Mucosa of descending colon (tissue), 3 donors: ENCODE results near the gene KIFBP. TPM values are rescaled to one million over a fixed set of nuclear protein-coding genes. Genes with fewer than 3 reads are reported as not detected.

Experiments used
- ATAC-seq: fragments of 200-7000 bp; cut with Tn5 transposase; one replicate; pipeline ENCODE4 v1.9.1; 2020; ENCODE audit warnings: mild to moderate bottlenecking, moderate library complexity
- DNase-seq, 3 donors: peaks; one replicate each; pipeline ENCODE4 v3.0.0-alpha.2; 2020
- H3K36me3 ChIP-seq: fragments of 200-600 bp; one replicate; pipeline ENCODE4 v1.8.0; 2021; ENCODE audit warnings: low read depth, mild to moderate bottlenecking
- H3K4me1 ChIP-seq: fragments of 200-600 bp; one replicate; pipeline ENCODE4 v1.8.0; 2021; ENCODE audit warnings: low read depth, mild to moderate bottlenecking
- H3K4me3 ChIP-seq: fragments of 200-600 bp; one replicate; pipeline ENCODE4 v1.8.0; 2021; ENCODE audit warnings: mild to moderate bottlenecking
- H3K9me3 ChIP-seq: fragments of 200-600 bp; one replicate; pipeline ENCODE4 v1.8.0; 2021; ENCODE audit warnings: mild to moderate bottlenecking
- intact Hi-C, 2 donors: fragments of 100-400 bp; cut with DNase I in 1 of 2; cut with micrococcal nuclease in 1 of 2; formaldehyde crosslinking; loops; one replicate each; pipeline versions ENCODE4 v1.11.0 to v1.11.1; 2022; cut with DNase I, micrococcal nuclease
- total RNA-seq, 3 donors: library from RNA; stranded (reverse); fragmentation: NEBNext Ultra II Directional in 2 of 3; extraction: Animal tissue kit (Norgen Biotek cat#: 25700) in 2 of 3; gene quantifications; one replicate each; pipeline versions ENCODE4 v1.2.1 to v1.2.4, GENCODE V29; 2021 to 2023
- TF ChIP-seq, protein P1 (sequence below): fragments of 200-600 bp; IDR thresholded peaks from one replicate; pipeline ENCODE4 v1.8.0; 2022; ENCODE audit warnings: antibody characterized with exemption, mild to moderate bottlenecking
- donor health status: DM: no; HTN: no; CAD: no; lungs with moderate emphysema.
- donor health status: DM: no; HTN: no; CAD: no.
- donor health status: DM: no; HTN: yes; CAD: no.

KIFBP gene
- total RNA-seq, 3 donors from 2014 or later: 15.7 to 24.0 (median 19.5) TPM

DNA sequence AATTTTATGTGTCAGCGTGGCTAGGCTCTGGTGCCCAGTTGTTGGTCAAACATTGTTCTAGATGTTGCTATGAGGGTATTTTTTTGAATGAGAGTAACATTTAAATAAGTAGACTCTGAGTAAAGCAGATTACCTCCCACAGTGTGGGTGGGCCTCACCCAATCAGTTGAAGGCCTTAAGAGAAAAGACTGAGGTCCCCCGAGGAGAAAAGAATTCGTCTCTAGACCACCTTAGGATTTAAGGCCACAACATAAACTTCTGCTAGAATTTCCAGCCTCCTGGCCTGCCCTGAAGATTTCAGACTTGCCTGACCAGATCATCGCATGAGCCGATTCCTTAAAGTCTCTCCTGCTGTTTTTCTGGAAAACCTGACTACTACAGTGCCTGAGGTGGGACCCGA, 54.2 kb downstream of the KIFBP start:
- H3K4me3 ChIP-seq: no peak overlapping the region
- TF ChIP-seq, protein P1, sequence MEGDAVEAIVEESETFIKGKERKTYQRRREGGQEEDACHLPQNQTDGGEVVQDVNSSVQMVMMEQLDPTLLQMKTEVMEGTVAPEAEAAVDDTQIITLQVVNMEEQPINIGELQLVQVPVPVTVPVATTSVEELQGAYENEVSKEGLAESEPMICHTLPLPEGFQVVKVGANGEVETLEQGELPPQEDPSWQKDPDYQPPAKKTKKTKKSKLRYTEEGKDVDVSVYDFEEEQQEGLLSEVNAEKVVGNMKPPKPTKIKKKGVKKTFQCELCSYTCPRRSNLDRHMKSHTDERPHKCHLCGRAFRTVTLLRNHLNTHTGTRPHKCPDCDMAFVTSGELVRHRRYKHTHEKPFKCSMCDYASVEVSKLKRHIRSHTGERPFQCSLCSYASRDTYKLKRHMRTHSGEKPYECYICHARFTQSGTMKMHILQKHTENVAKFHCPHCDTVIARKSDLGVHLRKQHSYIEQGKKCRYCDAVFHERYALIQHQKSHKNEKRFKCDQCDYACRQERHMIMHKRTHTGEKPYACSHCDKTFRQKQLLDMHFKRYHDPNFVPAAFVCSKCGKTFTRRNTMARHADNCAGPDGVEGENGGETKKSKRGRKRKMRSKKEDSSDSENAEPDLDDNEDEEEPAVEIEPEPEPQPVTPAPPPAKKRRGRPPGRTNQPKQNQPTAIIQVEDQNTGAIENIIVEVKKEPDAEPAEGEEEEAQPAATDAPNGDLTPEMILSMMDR: no peak
- H3K36me3 ChIP-seq: no peaks in the 10 kb centered on the region
- ATAC-seq: no peak
- intact Hi-C loops: no loop called here
- DNase-seq: no peak
- no peaks in the 10 kb centered on the region for H3K4me1 ChIP-seq
- H3K9me3 ChIP-seq: no peaks in the 10 kb centered on the region

DNA sequence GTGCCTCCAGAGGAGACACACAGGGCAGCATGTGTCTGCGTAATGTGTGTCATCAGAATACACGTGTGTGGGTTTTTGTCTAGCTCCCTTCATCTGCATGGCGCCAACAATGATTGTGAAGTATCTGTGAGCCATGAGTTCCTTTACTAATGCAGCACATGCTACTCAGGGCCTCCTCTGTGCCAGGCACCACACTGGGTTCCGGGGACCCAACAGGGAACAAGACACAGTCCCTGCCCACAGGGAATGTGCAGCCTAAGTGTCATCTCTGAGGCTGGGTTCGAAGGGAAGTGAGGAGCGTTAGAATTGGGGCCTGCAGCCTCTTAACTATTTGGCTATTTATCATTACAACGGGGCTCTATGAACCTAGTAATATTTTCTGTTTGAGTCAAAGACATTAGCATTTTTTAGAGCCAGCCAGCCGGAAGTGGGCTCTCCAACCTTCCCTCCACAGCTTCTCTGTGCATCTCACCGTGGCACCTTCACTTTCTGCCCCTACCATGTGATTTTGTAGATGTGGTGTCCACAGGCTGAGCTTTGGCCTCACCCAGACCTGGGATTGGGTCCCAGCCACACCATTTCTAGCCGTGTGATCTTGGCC, 55.4 kb downstream of the KIFBP start:
- TF ChIP-seq, protein P1: no peak
- ATAC-seq (peak; percentile 41), DNase-seq (no peak)
- Histone ChIP-seq H3K4me3 (no peak overlapping the region), H3K36me3 (no peaks in the 10 kb centered on the region), H3K4me1 (no peaks in the 10 kb centered on the region), H3K9me3 (no peaks in the 10 kb centered on the region)
- intact Hi-C loops: no loop called here

DNA sequence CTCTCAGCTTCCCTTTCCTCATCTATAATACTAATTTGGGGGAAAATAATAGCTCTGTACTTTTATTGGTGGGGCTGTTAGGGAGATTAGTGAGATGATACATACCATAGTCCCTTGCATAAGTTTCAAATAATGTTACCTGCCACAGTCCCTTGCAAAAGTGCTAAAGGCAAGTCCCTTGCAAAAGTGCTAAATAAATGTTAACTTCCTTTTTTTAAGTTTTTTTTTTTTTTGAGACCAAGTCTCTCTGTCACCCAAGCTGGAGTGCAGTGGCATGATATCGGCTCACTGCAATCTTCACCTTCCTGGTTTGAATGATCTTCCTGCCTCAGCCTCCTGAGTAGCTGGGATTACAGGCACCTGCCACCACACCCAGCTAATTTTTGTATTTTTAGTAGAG, 55.9 kb downstream of the KIFBP start:
- no peaks in the 10 kb centered on the region for H3K9me3 ChIP-seq

DNA sequence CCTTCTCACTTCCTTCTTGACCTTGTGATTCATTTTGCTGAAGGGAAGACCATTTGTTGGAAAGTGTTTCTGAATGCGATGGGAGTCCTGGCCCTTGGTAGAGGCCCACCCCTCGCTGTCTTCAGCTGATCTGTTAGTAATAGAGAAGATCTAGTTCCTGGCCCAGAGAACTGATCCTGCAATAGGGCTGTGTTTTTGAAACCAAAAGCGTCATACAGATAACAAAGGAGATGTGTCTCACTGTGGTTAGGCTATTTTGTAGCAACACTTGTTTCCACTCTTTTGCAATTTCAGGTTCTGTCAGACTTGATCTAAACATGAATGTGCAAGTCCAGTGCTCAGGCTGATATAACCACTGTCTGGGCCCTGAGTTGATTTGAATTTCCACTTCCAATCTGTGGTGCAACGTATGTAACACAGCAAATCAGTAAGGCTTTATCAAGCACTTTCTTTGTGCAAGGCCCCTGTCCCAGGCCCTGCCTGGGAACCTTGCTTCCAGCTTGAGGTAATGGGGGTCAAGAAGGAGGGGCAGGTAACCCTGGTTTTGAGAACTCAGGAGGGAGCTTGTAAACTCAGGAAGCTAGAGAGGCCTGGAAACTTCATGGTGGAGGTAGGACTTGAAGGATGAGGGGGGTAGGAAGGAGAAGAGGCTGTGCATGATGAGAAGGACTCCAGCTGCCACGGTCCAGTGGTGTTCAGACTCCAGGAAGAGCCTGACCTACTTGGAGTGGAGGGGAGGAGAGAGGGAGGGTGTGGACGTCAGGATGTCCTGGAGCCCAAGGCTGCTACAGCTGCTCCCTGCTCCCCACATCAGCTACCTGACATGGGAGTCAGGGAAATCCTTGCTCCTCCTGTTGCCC, 57.1 kb downstream of the KIFBP start:
- H3K4me1 ChIP-seq: no peaks in the 10 kb centered on the region
- peak; percentile 69 for ATAC-seq
- no peak for DNase-seq
- H3K36me3 ChIP-seq: no peaks in the 10 kb centered on the region
- H3K4me3 ChIP-seq: no peak overlapping the region
- intact Hi-C loops: no loop called here
- H3K9me3 ChIP-seq: no peaks in the 10 kb centered on the region
- TF ChIP-seq, protein P1: no peak

More for the DNA sequence above, 55.9 kb downstream of the KIFBP start:
- H3K4me3 ChIP-seq: no peak overlapping the region
- no peaks in the 10 kb centered on the region for H3K36me3 ChIP-seq
- DNase-seq: no peak
- no peaks in the 10 kb centered on the region for H3K4me1 ChIP-seq
- intact Hi-C loops: no loop called here
- TF ChIP-seq, protein P1: no peak
- peak; percentile 11 for ATAC-seq

DNA sequence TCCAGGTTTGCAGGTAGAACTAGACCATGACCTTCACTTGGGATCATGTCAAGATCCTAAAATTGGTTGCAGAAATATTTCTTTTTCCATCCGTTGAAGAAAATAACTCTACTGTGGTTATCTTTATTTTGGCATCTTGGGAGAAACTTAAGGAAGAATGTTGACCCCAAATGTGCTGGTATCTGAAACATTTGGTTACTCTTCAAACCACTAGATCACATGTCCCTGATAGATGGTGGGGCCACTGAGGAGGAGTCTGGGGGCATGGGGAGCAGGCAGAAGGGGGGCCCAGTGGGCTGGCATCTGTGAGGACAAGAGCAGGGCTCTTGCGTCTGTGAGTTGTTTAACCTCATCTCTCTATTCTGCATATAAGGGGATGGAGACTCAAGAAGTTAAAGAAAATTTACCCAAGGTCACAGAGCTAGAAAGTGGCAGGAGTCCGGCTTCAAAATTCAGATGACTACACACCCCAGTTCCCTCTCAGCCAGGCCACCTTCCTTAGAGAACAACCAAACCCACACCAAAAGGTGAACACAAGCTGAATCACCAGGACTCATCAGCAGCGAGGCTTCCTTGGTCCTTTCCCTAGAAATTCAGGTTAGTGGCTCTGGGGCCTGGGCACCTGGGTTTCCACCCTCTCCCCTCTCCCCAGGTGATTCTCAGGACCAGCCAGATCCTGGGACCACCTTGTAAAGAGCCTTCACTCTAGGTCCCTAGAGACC, 58.7 kb downstream of the KIFBP start:
- H3K36me3 ChIP-seq: no peaks in the 10 kb centered on the region
- TF ChIP-seq, protein P1: no peak
- no peak for DNase-seq
- H3K4me1 ChIP-seq: no peaks in the 10 kb centered on the region
- no peak overlapping the region for H3K4me3 ChIP-seq
- no peak for ATAC-seq
- H3K9me3 ChIP-seq: no peaks in the 10 kb centered on the region
- intact Hi-C loops: no loop called here
